GM12872 (cell line): ENCODE measurements around the gene BTBD6.

Experiments
- CTCF ChIP-seq: IDR thresholded peaks from 3 replicates; pipeline ENCODE4 v1.5.1; 2011; ENCODE audit warnings: low read depth, mild to moderate bottlenecking, low read length, moderate library complexity; ENCODE audit not compliant: insufficient read depth

BTBD6 gene

GRCh38 chr14:105244334-105244733 is 4.0 kb upstream of the BTBD6 start:
- TF ChIP-seq CTCF: no peak

GRCh38 chr14:105247026-105247425 is 1.3 kb upstream of the BTBD6 start:
- TF ChIP-seq CTCF: no peak

- no peak for TF ChIP-seq CTCF
Measured at GRCh38 chr14:105247715-105248367, 492 bp upstream of the BTBD6 start.

GRCh38 chr14:105249182-105250007 is 1.1 kb downstream of the BTBD6 start:
- TF ChIP-seq CTCF: no peak

GRCh38 chr14:105250008-105250366 is 1.7 kb downstream of the BTBD6 start:
- no peak for TF ChIP-seq CTCF

GRCh38 chr14:105250986-105251385 is 2.7 kb downstream of the BTBD6 start:
- TF ChIP-seq CTCF: no peak

- TF ChIP-seq CTCF: no peak
Measured at GRCh38 chr14:105251920-105252319, 3.6 kb downstream of the BTBD6 start.
